Epidermal melanocyte (primary cell): Measurements from ENCODE around the gene FMN1.

Experiments
- DNase-seq: peaks from one replicate; pipeline ENCODE4 v3.0.0; 2011; ENCODE audit warnings: low spot score; ENCODE audit not compliant: insufficient read length

FMN1 gene

DNA sequence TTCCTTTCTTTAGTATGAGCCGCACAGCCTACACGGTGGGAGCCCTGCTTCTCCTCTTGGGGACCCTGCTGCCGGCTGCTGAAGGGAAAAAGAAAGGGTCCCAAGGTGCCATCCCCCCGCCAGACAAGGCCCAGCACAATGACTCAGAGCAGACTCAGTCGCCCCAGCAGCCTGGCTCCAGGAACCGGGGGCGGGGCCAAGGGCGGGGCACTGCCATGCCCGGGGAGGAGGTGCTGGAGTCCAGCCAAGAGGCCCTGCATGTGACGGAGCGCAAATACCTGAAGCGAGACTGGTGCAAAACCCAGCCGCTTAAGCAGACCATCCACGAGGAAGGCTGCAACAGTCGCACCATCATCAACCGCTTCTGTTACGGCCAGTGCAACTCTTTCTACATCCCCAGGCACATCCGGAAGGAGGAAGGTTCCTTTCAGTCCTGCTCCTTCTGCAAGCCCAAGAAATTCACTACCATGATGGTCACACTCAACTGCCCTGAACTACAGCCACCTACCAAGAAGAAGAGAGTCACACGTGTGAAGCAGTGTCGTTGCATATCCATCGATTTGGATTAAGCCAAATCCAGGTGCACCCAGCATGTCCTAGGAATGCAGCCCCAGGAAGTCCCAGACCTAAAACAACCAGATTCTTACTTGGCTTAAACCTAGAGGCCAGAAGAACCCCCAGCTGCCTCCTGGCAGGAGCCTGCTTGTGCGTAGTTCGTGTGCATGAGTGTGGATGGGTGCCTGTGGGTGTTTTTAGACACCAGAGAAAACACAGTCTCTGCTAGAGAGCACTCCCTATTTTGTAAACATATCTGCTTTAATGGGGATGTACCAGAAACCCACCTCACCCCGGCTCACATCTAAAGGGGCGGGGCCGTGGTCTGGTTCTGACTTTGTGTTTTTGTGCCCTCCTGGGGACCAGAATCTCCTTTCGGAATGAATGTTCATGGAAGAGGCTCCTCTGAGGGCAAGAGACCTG, 463.5 kb downstream of the FMN1 start:
- DNase-seq, result no peak

DNA sequence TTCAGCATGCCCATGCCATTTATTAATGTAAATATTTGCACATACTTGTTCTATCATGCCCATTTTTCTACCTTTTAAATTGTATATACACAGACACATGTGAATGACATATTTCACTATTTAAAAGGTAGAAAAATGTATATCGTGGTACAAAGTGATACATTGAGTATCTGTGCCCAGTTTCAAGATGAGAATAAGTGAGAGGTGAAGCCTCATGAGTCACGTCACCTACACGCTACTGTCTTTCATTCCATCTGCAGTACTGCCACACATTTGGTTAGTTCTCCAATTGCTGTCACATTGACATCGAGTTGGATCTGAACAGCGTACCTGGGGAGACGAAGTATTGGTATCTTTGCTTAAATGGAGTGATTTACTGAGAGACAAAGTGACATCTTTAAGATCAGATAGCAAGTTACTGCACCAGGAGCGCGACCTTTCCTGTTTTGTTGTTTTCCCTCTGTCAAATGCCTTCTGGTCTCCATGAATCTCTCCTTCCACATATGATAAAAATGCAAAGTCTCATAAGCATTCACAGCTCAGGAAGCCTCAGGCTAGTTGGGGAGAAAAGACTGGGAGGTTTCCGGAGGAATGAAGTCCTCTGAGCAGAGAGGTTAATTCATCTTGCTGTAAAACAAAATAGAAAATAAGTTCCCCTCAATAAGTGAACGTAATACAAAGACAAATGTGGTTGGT, 464.7 kb downstream of the FMN1 start:
- no peak for DNase-seq

DNA sequence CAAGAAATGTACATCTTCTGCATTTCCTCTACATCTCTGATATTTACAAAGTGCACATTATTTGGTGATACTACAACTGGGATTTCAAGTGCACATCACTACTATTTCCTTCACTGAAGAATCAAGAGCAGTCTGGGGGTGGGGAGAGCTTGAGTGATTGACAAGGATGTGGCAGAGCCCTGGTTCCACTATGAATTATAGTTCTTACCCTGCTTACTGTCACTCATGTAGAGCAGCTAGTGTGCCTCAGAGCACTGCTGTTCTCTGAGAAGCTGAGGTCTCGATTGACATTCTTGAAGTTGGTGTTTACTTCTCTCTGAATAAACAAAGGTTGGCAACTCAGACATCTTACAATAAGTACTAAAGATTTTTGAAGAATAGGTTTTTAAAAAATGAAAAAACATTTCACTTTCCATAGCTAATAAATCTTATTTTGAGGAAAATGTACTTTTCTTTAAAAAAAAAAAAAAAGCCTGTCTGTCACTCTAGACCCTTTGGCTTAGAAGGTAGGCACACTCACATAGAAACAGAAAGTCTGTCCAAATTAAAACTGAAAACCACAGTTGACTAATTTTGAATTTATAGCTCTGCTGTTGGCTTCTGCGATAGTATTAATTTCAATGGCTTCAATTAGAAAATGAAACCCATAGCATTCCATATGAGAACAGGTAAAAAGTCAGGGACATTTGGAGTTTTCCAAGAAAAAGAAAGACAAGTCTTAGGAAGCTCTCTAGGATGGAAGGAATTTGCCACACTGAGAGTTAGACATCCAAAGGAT, 471.2 kb downstream of the FMN1 start:
- no peak for DNase-seq

DNA sequence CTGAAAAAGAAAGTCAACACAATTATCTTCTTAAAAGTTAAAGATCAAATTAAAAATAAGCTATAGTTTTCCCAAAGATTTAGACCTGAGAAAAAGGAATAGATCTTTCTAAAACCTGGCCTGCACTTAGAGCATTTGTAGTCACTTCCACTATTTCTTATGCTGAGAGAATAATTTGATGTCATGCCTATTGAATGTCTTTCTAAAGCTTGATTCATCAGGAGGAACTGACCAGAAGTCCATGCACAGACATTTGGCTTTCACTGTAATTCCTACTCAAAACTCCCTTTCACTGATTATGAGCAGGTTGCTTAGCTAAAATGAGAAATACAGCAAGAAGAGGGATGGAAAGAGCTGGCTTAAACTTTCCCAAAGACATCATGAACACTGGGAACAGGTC, 472.4 kb downstream of the FMN1 start:
- DNase-seq, result no peak

DNA sequence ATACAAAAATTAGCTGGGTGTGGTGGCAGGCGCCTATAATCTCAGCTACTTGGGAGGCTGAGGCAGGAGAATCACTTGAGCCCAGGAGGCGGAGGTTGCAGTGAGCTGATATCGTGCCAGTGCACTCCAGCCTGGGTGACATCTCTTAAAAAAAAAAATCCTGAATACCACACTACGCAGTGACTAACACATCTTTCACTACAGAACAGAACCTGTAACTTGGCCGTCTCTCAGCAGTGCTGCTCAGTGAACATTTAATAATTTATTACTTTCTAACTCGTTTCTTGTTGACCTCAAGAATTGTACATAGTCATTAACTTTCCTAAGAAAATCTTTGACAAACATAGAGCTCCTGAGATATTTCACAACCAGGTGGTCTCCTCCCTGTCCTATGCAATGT, 472.9 kb downstream of the FMN1 start:
- no peak for DNase-seq

DNA sequence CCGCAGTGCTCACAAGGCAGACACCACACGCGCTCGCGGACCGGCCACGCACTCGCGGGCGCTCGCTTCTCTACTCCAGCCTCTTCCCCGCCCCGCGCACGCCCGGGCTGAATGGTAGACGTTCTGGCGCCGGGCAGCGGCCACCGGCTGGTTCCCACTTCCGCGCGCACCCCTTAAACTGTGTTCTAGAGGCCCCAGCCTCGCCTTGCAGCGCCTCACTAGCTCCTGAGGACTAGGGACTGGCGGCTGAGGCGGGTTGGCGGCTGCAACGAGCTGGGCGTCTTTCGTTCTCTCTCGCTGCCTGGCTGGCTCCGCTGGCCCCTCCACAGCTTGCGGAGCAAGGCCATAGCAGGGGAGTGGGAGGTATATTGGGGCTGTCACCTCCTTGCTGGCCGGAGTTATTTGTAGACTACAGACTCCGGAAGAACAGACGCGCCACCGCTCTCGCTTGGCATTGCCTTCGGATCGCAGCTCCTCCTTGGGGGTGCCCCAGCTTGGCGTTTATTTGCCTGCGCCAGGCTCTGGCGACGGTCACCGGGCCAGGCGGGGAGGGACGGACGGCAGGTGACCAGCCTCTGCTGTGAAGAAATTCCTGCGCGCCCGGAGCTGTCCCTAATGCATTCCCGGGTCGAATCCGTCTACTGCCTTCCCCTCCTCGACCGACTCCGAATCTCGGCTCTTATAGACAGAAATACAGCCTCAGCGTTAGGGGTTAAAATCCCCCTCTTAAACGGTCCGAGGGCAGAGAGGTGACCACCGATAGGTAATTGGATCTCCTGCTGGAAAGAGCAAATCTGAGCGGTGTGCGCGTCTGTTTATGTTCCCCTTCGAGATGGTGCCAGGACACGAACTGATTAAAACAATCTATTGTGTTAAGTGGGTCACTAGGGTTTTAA, 475.4 kb downstream of the FMN1 start:
- no peak for DNase-seq

DNA sequence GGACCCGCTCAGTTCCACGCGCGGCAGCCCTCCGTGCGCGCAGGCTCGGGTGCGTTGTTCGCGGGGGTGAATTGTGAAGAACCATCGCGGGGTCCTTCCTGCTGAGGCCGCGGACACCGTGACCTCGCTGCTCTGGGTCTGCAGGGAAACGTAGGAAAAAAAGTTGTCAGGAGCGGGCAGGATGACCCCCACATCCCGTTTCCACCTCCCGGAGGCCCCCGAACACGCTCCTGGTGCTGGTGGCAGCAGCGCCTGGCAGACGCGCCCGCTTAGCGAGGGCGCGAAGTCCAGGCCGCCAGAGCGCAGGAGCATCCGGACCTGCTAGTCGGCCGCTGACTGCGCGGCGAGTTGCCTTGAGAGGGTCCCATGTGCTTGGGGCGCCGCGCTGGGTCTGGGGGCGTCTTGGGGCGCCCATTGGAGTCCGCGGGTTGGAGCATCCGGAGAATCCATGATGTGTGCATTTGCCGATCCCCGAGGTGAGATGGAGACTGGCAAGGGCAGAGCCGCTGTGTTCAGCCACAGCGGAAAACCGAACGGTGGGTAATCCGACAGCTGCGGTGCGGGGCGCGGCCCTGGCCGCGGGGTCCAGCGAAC, 476.2 kb downstream of the FMN1 start:
- DNase-seq, result no peak

DNA sequence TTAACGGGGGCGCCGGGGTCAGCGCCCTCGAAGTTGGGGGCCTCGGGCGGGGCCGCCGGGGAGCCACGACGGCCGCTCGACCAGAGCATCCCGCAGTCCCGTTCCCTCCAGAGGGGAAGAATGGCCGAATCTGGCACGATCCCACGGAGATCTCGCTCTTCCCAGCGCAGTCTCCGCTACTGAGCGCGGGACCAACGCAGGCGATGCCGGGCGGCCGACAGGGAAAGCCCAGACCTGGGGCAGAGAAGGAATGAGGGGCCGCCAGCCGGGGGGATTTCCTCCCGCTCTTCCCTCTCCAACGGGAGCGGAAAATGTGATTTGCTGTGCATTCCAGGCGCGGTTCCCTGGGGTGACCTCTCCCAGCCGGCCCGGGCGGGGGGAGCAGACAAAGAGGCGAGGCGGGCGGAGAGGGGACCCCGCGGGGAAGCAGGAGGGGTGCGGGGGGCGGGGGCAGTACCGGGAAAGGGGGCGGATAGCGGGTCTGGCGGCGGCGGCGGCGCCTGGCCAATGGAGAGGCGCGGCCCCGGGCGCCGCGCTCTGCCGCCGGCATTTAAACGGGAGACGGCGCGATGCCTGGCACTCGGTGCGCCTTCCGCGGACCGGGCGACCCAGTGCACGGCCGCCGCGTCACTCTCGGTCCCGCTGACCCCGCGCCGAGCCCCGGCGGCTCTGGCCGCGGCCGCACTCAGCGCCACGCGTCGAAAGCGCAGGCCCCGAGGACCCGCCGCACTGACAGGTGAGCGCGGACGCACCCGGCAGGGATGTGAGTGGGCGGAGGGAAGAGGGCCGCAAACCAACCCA, 476.9 kb downstream of the FMN1 start, which contains the start of gene GREM1:
TSS of gene GREM1 (plus strand) at position 579 of the 801 bp plus-strand sequence. CDS start 12,687 bp downstream, outside the sequence.
- DNase-seq, result no peak

DNA sequence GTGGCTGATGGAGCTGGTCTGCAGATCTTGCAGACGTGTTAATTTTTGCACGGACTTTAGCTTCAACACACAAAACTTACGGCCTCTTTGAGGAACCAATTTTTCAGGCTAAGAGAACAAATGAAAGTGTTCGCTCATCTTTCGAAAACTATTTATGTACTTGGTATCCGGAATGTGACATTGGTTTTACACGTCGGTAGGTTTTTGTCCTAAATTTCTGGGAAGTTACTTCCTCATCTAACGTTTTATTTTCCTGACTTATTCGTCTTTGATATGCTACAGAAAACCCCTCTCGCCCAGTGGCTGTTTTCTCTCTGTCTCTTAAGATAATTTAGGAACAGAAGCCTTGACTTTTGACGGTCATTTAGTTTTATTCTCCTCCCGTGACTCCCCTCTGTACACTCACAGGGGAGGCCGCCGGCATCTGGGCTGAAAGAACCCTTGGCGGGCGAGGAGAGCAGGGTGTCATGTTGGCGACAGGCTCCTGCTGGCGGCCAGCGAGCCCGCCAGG, 477.5 kb downstream of the FMN1 start:
- no peak for DNase-seq

DNA sequence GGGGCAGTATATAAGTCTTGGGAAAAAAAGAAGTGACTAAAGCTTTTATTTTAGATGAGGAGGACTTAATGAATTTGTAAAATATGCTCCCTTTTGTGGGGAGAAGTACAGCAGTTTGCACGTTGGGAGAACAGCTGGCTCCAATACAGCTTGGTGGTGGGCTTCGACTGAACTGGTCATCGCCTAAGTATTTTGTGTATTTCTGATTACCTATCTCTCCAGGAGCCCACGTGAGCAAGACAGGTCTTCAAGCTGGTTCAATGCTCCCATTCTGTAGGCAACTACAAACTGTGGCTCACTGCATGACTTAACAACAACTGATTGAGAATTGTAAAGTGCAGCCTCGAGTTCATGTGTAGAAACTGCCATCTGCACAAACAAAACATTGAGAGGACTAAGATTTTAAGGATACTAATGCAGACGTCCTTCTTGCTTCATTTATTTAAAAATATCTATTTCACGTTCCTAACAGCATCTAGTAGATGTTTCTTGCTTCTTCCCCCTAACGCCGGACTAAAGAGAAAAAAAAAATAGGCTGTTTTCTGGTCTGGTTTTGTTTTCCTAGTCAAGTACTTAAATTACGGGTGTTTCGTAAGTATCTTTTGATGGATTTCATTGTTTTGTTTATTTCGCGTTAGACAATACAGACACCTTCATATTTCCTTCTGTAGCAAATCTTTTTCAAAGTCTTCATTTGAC, 478.1 kb downstream of the FMN1 start:
- no peak for DNase-seq
